Tibial nerve (tissue), 4 donors: ENCODE results near the gene ZBTB8B.

Experiments
- EP300 ChIP-seq, 2 donors: sonication (generic); formaldehyde crosslinking; IDR thresholded peaks; one replicate each; pipeline ENCODE4 v1.6.1; 2017; ENCODE audit warnings: antibody characterized with exemption in 2 of 2, mild to moderate bottlenecking in 1 of 2
- POLR2A ChIP-seq, 2 donors: fragments of 450-650 bp; IDR thresholded peaks; one replicate each; pipeline ENCODE4 v1.6.1; 2017; ENCODE audit warnings: antibody characterized with exemption in 2 of 2, mild to moderate bottlenecking in 2 of 2, moderate library complexity in 2 of 2
- TF ChIP-seq, protein P1 (sequence below), 5 experiments: fragments of 200-600 bp in 3 of 5; fragments of 450-650 bp in 2 of 5; sonication (generic) in 3 of 5; IDR thresholded peaks; one replicate each; pipeline ENCODE4 v1.5.1; 2016 to 2019; ENCODE audit warnings: antibody characterized with exemption in 5 of 5, mild to moderate bottlenecking in 3 of 5, moderate library complexity in 2 of 5

DNA sequence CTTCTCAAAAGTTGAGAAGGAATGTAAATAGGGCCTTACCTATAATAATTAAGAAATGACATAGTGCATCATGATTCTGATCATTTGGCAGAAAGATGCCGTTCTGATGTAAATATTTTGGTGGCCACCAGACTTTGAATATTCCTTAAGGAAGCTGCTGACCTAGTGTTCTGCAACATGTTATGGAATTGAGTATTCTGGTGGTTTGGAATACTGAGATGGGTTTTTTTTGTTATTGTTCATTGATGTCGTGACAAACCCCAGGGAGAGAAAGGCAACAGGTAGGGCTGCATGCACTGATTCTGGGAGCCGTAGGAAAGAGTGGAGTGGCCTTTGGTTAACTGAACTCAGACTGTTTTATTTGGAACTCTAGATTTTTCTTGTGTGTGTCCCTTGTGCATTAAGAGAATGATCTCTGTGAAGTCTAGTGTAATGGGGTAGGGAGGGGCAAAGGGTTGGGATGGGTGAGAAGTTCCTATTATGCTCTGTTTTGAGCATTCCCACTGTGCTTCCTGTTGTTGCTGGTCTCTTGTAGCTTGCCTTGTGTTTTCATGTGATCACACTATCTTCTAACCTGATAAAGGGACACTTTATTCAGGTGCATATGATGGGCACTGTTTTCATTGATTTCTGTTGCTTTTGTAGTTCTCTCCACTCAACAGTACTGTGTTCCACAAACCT lies 25.0 kb downstream of the ZBTB8B start:
- TF ChIP-seq, protein P1, sequence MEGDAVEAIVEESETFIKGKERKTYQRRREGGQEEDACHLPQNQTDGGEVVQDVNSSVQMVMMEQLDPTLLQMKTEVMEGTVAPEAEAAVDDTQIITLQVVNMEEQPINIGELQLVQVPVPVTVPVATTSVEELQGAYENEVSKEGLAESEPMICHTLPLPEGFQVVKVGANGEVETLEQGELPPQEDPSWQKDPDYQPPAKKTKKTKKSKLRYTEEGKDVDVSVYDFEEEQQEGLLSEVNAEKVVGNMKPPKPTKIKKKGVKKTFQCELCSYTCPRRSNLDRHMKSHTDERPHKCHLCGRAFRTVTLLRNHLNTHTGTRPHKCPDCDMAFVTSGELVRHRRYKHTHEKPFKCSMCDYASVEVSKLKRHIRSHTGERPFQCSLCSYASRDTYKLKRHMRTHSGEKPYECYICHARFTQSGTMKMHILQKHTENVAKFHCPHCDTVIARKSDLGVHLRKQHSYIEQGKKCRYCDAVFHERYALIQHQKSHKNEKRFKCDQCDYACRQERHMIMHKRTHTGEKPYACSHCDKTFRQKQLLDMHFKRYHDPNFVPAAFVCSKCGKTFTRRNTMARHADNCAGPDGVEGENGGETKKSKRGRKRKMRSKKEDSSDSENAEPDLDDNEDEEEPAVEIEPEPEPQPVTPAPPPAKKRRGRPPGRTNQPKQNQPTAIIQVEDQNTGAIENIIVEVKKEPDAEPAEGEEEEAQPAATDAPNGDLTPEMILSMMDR (IDR thresholded peaks at IDR 0.05): no peak
- TF ChIP-seq EP300 (IDR thresholded peaks at IDR 0.05) (no peak), POLR2A (IDR thresholded peaks at IDR 0.05) (no peak)
